NCI-H2171 (cell line): ENCODE results near the gene RNF113A.
"Not testable (repeated sequence)": the region's sequence is repeated elsewhere in the genome, so short reads cannot be mapped to it uniquely, and the experiment has no call there.

ENCODE experiments used
- DNase-seq: peaks from one replicate; lab custom pipeline; 2025; lab: John Stamatoyannopoulos, UW

RNF113A gene

GRCh38 chrX:119871599-119872395 lies at the start of gene RNF113A, which contains the start of gene NDUFA1:
TSS of gene RNF113A (minus strand) at chrX:119871733. CDS start at chrX:119871613, 120 bp downstream.
TSS of gene NDUFA1 (plus strand) at chrX:119871832. CDS start at chrX:119871912, 80 bp downstream.
- peak; percentile 70 for DNase-seq

DNA sequence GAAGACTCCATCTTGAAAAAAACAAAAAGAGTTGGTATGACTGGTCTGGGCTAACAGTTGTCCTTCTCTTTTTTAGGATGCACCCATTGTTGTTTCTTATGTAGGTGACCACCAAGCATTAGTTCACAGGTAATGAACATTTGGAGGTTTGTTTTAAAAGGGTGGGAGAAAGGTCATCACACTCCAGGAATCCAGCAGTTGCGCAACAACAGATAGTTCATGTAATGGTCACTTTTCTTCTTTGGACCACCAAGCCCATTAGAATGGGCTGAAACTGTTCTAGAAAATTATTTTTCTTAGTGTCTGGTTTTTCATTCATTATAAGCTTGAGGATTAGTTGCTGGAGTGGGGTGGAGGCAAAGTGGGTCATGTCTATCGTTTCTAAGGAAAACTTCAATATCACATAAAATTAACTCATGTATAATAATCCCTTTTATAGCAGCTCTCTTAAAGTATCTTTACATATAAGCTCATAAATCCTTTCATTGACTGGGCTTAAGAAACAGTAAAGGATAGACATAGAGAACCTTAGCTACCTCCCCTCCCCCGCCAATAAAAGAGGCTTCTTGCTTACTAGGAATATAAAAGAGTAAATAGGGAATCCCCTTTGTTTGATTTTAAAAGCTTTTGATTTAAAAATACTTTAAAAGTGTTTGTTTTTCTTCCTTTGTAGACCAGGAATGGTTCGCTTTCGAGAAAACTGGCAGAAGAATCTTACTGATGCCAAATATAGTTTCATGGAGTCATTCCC lies 48.5 kb upstream of the RNF113A start:
- no peak for DNase-seq

DNA sequence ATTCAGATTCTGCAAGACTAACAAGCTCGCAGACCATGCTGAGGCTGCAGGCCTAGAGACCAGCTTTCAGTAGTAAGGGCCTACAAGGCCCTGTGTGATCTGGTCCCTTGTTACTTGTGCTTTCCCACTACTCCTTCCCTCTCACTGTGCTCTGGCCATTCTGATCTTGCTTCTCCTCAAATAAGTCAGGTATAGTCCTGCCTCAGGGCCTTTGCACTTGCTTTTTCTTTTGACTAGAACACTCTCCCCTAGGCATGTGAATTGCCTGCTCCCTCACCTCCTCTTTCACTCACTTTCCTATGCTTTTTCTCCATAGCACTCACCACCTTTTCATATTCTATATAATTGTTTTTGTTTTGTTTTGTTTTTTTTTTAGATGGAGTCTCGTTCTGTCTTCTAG lies 46.3 kb upstream of the RNF113A start:
- DNase-seq: no peak

DNA sequence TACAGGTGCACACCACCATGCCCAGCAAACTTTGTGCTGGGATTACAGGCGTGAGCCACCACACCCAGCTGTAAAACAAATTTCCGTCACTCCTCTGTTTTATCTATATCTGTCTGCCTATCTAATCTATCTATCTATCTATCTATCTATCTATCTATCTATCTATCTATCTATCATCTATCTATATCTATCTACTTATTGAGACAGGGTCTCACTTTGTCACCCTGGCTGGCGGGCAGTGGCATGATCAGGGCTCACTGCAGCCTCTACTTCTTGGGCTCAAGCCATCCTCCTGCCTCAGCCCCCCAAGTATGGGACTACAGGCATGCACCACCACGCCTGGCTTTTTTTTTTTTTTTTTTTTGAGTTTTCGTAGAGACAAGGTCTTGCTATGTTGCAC lies 44.8 kb upstream of the RNF113A start:
- no peak for DNase-seq

GRCh38 chrX:119900976-119901375 lies 29.4 kb upstream of the RNF113A start:
- DNase-seq: no peak

DNA sequence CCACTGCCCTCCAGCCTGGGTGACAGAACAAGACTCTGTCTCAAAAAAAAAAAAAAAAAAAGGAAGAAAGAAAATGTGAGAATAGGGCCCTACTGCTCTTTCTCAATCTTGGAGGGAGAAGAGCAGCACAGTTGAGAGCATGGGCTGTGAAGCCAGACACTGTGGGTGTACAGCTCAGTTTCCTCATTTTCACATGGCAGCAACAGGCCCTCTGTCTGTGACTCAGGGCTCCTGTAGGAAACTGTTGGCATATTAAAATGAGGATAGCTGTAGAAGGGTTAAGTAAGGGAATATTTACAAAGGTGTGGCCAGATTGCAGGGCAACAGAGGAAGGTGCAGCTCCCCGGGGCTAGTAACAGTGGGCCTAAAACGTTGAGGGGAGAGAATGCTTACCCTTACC lies 27.6 kb upstream of the RNF113A start:
- DNase-seq: no peak

DNA sequence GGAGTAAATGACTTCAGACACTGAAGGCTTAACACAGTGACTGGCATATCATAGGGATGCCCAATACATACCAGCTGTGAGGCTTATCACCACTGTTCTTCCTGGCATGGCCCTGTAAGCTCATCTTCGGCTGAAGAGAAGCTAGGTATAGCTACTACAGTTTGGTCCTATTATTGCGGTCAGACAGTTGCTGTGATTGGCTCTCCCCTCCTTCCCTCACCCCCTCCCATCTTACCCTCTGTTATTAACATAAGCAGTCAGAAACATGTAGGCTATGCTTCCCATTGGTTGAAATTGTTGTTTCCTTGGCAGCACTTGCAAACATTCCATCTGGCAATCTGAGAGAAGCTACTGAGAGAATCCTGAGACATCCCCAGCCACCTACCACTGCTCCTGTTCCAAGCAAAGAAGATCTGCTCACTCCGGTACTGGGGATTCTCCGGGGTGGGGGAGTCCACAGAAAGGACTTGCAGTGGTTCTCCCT lies 24.4 kb upstream of the RNF113A start, which contains the start of gene AKAP14:
Gene AKAP14 (plus strand): TSS at position 51 of the 484 bp plus-strand sequence. CDS start 7,331 bp downstream, outside the sequence.
- no peak for DNase-seq

- DNase-seq: not testable (repeated sequence)
Measured at GRCh38 chrX:119891961-119892692, 20.6 kb upstream of the RNF113A start.

DNA sequence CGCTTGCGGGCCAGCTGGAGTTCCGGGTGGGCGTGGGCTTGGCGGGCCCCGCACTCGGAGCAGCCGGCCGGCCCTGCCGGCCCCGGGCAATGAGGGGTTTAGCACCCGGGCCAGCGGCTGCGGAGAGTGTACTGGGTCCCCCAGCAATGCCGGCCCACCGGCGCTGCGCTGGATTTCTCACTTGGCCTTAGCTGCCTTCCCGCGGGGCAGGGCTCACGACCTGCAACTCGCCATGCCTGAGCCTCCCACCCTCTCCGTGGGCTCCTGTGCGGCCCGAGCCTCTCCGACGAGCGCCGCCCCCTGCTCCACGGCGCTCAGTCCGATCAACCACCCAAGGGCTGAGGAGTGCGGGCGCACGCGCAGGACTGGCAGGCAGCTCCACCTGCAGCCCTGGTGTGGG lies 19.1 kb upstream of the RNF113A start:
- not testable (repeated sequence) for DNase-seq

- DNase-seq: peak; percentile 21
Measured at GRCh38 chrX:119887721-119888425, 16.3 kb upstream of the RNF113A start.

- no peak for DNase-seq
Measured at GRCh38 chrX:119885554-119886428, 14.3 kb upstream of the RNF113A start.

- no peak for DNase-seq
Measured at GRCh38 chrX:119880552-119881437, 9.3 kb upstream of the RNF113A start.

- DNase-seq: no peak
Measured at GRCh38 chrX:119880076-119880475, 8.5 kb upstream of the RNF113A start.

DNA sequence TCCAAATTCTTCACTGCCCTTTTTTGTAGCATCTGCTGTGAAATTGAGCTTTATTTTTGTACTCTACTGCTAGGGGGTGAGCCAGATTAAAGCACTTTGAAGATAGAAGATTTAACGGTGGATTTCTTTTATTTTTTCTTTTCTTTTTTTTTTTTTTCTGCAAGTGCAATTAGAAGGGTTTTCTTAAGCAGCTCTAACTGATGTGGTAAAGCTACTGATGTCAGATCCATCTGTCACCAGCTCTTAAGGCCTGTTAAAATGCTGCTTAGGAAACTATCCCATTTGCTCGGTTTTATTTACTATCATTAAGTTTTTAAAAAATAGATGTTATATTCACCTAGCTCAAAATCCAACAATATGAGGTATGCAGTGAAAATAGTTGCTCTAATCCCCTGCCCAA lies 7.2 kb upstream of the RNF113A start:
- no peak for DNase-seq

DNA sequence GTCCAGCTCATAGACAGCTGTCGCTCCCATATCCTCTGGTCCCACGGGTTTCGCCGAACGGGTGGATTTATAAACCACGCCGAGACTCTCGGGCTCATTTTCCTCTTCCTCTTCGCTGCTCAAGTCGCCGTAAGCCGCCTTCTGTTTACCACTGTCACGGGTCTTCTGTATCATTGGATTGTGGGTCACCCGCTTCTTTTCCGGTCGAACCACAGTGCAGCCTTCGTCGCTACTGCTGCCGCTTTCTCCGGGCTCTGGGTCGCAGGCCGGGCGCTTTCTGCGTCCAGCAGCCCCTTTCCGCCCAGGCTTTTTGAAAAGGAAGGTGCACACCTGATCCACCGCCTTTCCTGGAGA lies 311 bp downstream of the RNF113A start:
- DNase-seq: no peak

GRCh38 chrX:119870626-119871131 lies 854 bp downstream of the RNF113A start:
- peak; percentile 1 for DNase-seq

DNA sequence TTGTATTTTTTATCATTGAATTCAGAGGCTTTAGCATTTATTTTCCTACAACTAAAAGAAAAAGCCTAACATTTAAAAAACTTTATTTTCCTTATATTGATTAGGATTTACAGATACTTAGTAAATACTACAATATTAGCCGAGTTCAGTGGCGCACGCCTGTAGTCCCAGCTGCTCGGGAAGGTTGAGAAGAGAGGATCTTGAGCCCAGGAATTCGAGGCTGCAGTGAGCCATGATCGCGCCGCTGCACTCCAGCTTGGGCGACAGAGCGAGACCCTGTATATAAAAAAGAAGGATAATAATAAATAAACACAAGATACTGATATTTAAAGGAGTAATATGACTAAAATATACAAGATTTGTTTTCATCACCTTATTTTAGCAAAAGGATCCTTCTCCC lies 18.1 kb downstream of the RNF113A start:
- DNase-seq: no peak

GRCh38 chrX:119852382-119853353 lies 18.9 kb downstream of the RNF113A start, which contains the start of gene UPF3B:
TSS of gene UPF3B (minus strand) at chrX:119852963. CDS start at chrX:119852928, 35 bp downstream.
- DNase-seq: peak; percentile 92
